Parathyroid adenoma (tissue), 2 donors: Measurements from ENCODE around the gene DLL4.

Experiments used
- H2AFZ ChIP-seq: fragments of 300-600 bp; sonication (generic); one replicate; pipeline ENCODE4 v1.7.0; 2017; ENCODE audit warnings: antibody characterized with exemption, mild to moderate bottlenecking
- H3K27ac ChIP-seq: fragments of 300-600 bp; sonication (generic); one replicate; pipeline ENCODE4 v1.7.0; 2017
- H3K27me3 ChIP-seq: fragments of 300-600 bp; sonication (generic); one replicate; pipeline ENCODE4 v1.7.0; 2017; ENCODE audit warnings: low read length; ENCODE audit not compliant: control insufficient read depth, insufficient read depth
- H3K36me3 ChIP-seq: fragments of 300-600 bp; sonication (generic); one replicate; pipeline ENCODE4 v1.7.0; 2017; ENCODE audit warnings: low read length; ENCODE audit not compliant: control insufficient read depth, insufficient read depth
- H3K4me1 ChIP-seq: fragments of 300-600 bp; sonication (generic); one replicate; pipeline ENCODE4 v1.7.0; 2017; ENCODE audit warnings: control low read depth
- H3K4me2 ChIP-seq: fragments of 300-600 bp; sonication (generic); one replicate; pipeline ENCODE4 v1.7.0; 2017; ENCODE audit warnings: low read length
- H3K4me3 ChIP-seq: fragments of 300-600 bp; sonication (generic); one replicate; pipeline ENCODE4 v1.7.0; 2017; ENCODE audit warnings: low read depth, low read length
- H3K79me2 ChIP-seq: fragments of 300-600 bp; sonication (generic); one replicate; pipeline ENCODE4 v1.7.0; 2017; ENCODE audit warnings: control low read depth
- H3K9ac ChIP-seq: fragments of 300-600 bp; sonication (generic); one replicate; pipeline ENCODE4 v1.7.0; 2017; ENCODE audit warnings: mild to moderate bottlenecking
- H3K9me3 ChIP-seq: fragments of 300-600 bp; sonication (generic); one replicate; pipeline ENCODE4 v1.7.0; 2017; ENCODE audit warnings: low read length; ENCODE audit not compliant: control insufficient read depth
- CTCF ChIP-seq: fragments of 300-600 bp; sonication (generic); IDR thresholded peaks from one replicate; pipeline ENCODE4 v1.7.0; 2017; ENCODE audit warnings: antibody characterized with exemption, mild to moderate bottlenecking
- donor health status: primary hyperparathyroidism.

The DLL4 gene

GRCh38 chr15:40929660-40930429 lies 705 bp downstream of the DLL4 start:
- Histone ChIP-seq H3K9me3 (no peaks in the 10 kb centered on the region), H3K4me1 (peaks cover 2% of the 10 kb centered on the region), H3K9ac (no peak overlapping the region), H3K36me3 (no peaks in the 10 kb centered on the region), H3K27ac (no peak overlapping the region), H3K79me2 (no peaks in the 10 kb centered on the region), H3K4me2 (peak overlapping the region; percentile 81), H2AFZ (peak overlapping the region; percentile 62), H3K27me3 (peaks cover 5% of the 10 kb centered on the region), H3K4me3 (peak overlapping the region; percentile 38)
- TF ChIP-seq CTCF, result no peak

- Histone ChIP-seq H3K36me3 (no peaks in the 10 kb centered on the region), H3K27me3 (peaks cover 5% of the 10 kb centered on the region), H3K9ac (no peak overlapping the region), H3K27ac (peak overlapping the region; percentile 49), H2AFZ (no peak overlapping the region), H3K79me2 (no peaks in the 10 kb centered on the region), H3K4me2 (peak overlapping the region; percentile 81), H3K4me3 (peak overlapping the region; percentile 38), H3K9me3 (no peaks in the 10 kb centered on the region), H3K4me1 (peaks cover 2% of the 10 kb centered on the region)
- peak; percentile 29 for TF ChIP-seq CTCF
Observed at GRCh38 chr15:40930430-40931299, 1.5 kb downstream of the DLL4 start.

GRCh38 chr15:40931300-40932142 lies 2.4 kb downstream of the DLL4 start:
- Histone ChIP-seq H3K9ac (no peak overlapping the region), H3K4me1 (peaks cover 2% of the 10 kb centered on the region)

GRCh38 chr15:40932156-40932555 lies 3.0 kb downstream of the DLL4 start:
- Histone ChIP-seq H3K27me3 (peaks cover 2% of the 10 kb centered on the region), H2AFZ (no peak overlapping the region), H3K79me2 (no peaks in the 10 kb centered on the region), H3K27ac (no peak overlapping the region), H3K36me3 (no peaks in the 10 kb centered on the region), H3K4me1 (peaks cover 2% of the 10 kb centered on the region), H3K4me2 (no peak overlapping the region), H3K9me3 (no peaks in the 10 kb centered on the region), H3K9ac (no peak overlapping the region), H3K4me3 (no peak overlapping the region)
- TF ChIP-seq CTCF, result no peak

More at GRCh38 chr15:40931300-40932142, 2.4 kb downstream of the DLL4 start:
- Histone ChIP-seq H3K4me3 (peak overlapping the region; percentile 38), H3K27me3 (peaks cover 5% of the 10 kb centered on the region), H3K27ac (peak overlapping the region; percentile 49), H2AFZ (no peak overlapping the region), H3K36me3 (no peaks in the 10 kb centered on the region), H3K79me2 (no peaks in the 10 kb centered on the region), H3K9me3 (no peaks in the 10 kb centered on the region), H3K4me2 (peak overlapping the region; percentile 22)
- no peak for TF ChIP-seq CTCF
